HepG2 (cell line): ENCODE measurements around the gene VEZT.

Source experiments
- NFKBIZ ChIP-seq: IDR thresholded peaks from 2 replicates; pipeline ENCODE4 v1.6.1; 2018; ENCODE audit warnings: missing genetic modification reagents, missing compliant biosample characterization
- TBL1XR1 ChIP-seq: fragments of 150-350 bp; IDR thresholded peaks from 2 replicates; pipeline ENCODE4 v1.6.1; 2014; ENCODE audit warnings: borderline replicate concordance, low read length; ENCODE audit not compliant: partially characterized antibody
- U2AF2 ChIP-seq: fragments of 200-400 bp; formaldehyde crosslinking; IDR thresholded peaks from 2 replicates; pipeline ENCODE4 v1.6.1; 2017; ENCODE audit warnings: low read depth, mild to moderate bottlenecking, low read length
- TF ChIP-seq, protein P1 (sequence below): sonication (generic); formaldehyde crosslinking; IDR thresholded peaks from 2 replicates; pipeline ENCODE4 v1.5.0; 2020; ENCODE audit warnings: mild to moderate bottlenecking, missing genetic modification reagents, moderate library complexity
- TF ChIP-seq, protein P2 (sequence below): sonication (generic); formaldehyde crosslinking; IDR thresholded peaks from 2 replicates; pipeline ENCODE4 v1.4.0; 2020; ENCODE audit warnings: mild to moderate bottlenecking, missing genetic modification reagents

DNA sequence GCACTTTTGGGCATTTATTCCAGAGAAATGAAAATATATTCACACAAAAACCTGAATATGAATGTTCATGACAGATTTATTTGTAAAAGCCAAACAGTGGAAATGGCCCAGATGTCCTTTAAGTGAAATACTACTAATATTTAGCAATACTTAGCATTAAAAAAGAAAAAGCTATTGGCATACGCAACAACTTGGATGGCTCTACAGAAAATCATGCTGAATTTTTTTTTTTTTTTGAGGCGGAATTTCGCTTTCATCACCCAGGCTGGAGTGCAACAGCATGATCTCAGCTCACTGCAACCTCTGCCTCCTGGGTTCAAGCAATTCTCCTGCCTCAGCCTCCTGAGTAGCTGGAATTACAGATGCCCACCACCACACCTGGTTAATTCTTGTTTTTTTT, 24.5 kb upstream of the VEZT start:
- TF ChIP-seq U2AF2: no peak
- TF ChIP-seq TBL1XR1: no peak
- no peak for TF ChIP-seq NFKBIZ (CRISPR knock-in tag)
- TF ChIP-seq, protein P1, sequence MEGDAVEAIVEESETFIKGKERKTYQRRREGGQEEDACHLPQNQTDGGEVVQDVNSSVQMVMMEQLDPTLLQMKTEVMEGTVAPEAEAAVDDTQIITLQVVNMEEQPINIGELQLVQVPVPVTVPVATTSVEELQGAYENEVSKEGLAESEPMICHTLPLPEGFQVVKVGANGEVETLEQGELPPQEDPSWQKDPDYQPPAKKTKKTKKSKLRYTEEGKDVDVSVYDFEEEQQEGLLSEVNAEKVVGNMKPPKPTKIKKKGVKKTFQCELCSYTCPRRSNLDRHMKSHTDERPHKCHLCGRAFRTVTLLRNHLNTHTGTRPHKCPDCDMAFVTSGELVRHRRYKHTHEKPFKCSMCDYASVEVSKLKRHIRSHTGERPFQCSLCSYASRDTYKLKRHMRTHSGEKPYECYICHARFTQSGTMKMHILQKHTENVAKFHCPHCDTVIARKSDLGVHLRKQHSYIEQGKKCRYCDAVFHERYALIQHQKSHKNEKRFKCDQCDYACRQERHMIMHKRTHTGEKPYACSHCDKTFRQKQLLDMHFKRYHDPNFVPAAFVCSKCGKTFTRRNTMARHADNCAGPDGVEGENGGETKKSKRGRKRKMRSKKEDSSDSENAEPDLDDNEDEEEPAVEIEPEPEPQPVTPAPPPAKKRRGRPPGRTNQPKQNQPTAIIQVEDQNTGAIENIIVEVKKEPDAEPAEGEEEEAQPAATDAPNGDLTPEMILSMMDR (CRISPR knock-in tag): no peak
- TF ChIP-seq, protein P2, sequence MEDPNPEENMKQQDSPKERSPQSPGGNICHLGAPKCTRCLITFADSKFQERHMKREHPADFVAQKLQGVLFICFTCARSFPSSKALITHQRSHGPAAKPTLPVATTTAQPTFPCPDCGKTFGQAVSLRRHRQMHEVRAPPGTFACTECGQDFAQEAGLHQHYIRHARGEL (CRISPR knock-in tag): no peak
